Stimulated activated CD8-positive, alpha-beta memory T cell treated with anti-CD3 and anti-CD28 coated beads, Interleukin-4, amount 100 ng/mL, for 4 hours (primary cell): Measurements from ENCODE around the gene ZFAND3.
"Not testable (repeated sequence)": the region's sequence is repeated elsewhere in the genome, so short reads cannot be mapped to it uniquely, and the experiment has no call there.

Experiments
- DNase-seq, 2 donors: peaks; one replicate each; pipeline ENCODE4 v3.0.0-alpha.2; 2020; ENCODE audit warnings: low read depth in 2 of 2, low spot score in 1 of 2

Gene ZFAND3

DNA sequence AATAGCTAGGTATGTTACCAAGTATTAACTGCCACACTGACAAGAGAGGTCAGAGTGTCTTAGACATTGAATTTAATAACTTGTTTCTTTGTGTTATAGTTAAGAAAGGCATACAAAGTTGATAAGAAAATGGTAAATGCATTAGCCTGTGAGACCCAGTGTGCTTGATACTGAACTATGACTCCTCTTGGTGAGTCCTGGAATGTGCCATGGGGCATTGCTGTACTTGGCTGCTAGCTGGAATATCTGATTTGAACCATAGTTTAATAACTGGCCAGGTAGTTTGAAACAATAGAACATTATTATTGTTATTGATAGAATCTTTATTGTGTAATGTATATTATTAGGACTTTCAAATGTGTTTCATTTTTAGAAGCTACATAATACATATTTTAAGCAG, 70.0 kb downstream of the ZFAND3 start:
- no peak for DNase-seq

- DNase-seq, result no peak
These were observed 71.5 kb downstream of the ZFAND3 start for GRCh38 chr6:37891072-37891471.

GRCh38 chr6:37893257-37893656, 73.7 kb downstream of the ZFAND3 start:
- DNase-seq, result no peak

DNA sequence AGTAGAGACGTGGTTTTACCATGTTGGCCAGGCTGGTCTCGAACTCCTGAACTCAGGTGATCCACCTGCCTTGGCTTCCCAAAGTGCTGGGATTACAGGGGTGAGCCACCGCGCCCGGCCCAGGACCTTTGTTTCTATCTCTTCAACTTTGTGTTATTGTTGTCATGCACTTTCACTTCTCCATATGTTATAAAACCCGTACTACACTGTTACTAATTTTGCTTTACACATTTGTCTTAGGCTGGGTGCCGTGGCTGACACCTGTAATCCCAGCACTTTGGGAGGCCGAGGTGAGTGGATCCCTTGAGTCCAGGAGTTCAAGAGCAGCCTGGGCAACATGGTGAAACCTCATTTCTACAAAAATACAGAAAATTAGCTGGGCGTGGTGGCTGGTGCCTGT, 74.2 kb downstream of the ZFAND3 start:
- DNase-seq, result not testable (repeated sequence)

DNA sequence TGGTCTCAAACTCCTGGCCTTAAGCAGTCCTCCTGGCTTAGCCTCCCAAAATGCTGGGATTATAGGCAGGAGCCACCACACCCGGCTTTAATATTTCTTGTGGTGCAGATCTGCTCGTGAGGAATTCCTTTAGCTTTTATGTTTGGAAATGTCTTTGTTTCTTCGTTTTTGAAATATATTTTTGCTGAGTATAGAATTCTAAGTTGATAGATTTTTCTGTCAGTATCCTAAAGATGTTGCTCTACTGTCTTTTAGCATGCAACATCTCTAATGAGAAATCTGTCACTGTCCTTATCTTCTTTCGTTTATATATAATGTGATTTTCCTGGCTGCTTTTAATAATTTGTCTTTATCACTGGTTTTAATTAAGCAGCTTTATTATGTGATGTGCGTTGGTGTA, 75.1 kb downstream of the ZFAND3 start:
- DNase-seq, result no peak

- DNase-seq, result no peak
These were observed 77.8 kb downstream of the ZFAND3 start for GRCh38 chr6:37897321-37897720.

- DNase-seq, result no peak
These were observed 78.4 kb downstream of the ZFAND3 start for GRCh38 chr6:37897818-37898515.

GRCh38 chr6:37903351-37904340, 84.1 kb downstream of the ZFAND3 start:
- DNase-seq, result no peak

DNA sequence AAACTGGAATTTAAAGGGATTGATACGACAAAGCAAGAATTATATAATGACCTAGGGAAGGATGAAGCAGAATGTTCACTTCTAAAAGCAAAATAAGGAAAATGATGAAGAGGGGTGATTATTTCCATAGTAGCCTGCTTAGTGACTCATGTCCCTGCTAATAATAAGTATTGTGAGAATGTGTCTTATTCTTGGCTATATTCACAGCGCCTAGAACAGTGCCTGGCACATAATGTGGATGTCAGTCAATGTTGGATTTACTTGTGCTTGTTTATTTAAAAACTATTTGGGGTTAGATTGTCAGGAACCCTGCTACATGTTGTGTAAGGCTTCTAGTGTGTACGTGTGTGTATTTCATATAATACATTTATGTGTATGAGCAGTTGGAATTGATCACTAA, 85.1 kb downstream of the ZFAND3 start:
- DNase-seq, result no peak

DNA sequence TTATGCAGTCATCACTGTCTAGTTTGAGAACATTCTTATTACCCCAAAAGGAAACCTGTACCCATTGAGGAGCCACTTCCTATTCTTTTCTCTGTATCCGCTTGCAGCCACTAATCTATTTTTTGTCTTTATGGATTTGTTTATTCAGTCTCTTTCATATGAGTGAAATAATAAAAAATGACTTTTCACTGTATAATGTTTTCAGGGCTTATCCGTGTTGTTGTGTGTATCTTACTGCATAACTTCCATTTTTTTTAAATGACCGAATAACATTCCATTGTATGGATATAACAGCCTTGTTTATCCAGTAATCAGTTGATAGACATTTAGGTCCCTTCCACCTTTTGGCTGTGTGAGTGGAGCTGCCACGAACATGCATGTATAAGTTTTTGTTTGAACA, 86.6 kb downstream of the ZFAND3 start:
- no peak for DNase-seq

GRCh38 chr6:37910998-37911397, 91.5 kb downstream of the ZFAND3 start:
- DNase-seq, result no peak

DNA sequence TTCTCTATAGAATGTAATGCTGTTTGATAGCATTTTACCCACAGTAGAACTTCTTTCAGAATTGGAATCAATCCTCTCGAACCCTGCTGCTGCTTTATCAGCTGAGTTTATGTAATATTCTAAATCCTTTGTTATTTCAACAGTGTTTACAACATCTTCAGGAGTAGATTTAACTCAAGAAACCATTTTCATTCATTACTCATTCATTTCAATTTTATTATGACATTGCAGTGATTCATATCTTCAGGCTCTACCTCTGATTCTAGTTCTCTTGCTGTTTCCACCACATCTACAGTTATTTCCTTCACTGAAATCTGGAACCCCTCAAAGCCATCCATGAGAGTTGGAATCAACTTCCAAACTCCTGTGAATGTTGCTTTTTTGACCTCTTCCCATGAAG, 93.7 kb downstream of the ZFAND3 start:
- DNase-seq, result no peak

DNA sequence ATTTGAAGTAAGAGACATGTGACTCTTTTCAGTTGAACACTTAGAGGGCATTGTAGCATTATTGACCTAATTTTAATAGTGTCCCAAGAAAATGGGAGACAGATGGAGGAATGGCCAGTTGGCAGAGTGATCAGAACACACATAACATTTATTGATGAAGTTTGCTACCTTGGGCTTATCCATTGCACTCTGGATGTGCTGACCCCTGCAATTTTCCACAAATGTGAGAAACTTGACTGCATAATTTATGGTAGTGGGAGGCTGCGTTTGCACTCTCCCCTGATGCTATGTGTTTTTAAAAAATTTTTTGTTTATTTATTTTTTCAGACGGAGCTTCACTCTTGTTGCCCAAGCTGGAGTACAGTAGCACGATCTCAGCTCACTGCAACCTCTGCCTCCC, 95.9 kb downstream of the ZFAND3 start:
- DNase-seq, result no peak

DNA sequence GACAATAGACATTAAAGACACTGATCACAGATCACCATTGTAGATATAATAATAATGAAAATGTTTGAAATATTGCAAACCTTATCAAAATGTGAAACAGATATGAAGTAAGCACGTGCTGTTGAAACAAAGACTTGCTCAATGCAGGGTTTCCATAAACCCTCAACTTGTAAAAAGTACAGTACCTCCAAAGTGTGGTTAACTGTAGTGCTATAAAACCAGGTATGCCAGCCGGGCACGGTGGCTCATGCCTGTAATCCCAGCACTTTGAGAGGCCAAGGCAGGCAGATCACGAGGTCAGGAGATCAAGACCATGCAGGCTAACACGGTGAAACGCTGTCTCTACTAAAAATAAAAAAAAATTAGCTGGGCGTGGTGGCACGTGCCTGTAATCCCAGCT, 96.6 kb downstream of the ZFAND3 start:
- no peak for DNase-seq

- DNase-seq, result no peak
These were observed 97.1 kb downstream of the ZFAND3 start for GRCh38 chr6:37916675-37917074.

DNA sequence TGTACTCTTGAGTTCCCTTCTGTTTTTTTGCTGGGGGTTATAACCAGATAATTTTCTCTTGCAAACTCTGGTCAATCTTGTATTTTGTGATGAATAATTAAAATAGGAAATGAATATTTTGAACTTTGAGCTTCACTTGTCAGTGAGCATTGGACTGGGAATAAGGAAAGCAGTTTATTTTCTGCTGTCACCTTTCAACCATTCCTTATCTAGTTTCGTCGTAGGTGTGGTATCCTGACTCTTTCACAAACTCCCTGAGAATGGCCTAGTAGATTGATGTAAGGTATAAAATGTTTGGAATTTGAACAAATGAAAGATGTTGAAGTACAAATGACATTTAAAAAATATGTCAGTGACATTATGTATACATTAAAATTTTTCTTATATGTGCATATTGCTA, 98.0 kb downstream of the ZFAND3 start:
- DNase-seq, result no peak

- no peak for DNase-seq
These were observed 100.1 kb downstream of the ZFAND3 start for GRCh38 chr6:37919417-37920157.

DNA sequence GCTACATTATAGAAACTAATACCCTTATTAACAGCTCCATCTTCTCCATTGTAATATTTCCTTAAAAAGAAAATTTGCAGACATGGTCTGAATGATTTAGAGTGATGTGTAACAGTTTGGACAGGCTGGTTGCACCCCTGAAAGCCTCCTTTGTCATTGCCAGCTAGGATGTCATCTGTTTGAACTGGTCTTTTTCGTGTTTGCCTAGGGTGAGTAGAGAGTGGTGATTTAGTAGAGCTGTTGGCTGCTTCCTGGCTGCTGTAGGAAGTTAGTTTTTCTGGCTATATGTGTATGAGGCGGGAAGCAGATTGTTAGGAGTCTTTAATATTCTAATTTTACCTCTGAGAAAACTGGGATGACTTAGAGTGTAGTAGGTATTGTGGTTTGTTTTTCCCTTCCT, 101.1 kb downstream of the ZFAND3 start:
- DNase-seq, result no peak

DNA sequence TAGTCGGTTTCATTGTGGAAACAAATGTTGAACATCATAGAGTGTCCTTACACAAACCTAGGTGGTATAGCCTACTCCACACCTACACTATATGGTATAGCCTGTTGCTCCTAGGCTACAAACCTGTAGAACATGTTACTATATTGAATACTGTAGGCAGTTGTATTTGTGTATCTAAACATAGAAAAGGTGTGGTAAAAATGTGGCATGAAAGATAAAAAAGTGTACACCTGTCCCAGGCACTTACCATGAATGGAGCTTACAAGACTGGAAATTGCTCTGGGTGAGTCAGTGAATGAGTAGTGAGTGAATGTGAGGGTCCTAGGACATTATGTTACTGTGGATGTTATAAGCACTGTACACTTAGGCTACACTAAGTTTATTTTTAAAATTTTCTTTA, 103.0 kb downstream of the ZFAND3 start:
- no peak for DNase-seq

DNA sequence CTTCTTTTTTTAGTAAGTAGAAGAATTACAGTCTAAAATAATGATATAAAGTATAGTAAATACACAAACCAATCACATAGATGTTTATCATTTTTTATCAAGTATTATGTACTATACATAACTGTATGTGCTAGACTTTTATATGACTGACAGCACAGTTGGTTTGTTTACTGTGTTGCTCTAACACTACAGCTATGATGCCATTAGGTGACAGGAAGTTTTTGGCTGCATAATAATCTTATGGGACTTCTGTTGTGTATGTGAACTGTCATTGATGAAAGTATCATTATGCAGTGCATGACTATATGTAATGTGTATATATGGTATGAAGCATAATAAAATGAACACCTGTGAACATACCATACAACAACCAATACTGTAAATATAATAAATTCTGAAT, 104.0 kb downstream of the ZFAND3 start:
- no peak for DNase-seq

- no peak for DNase-seq
These were observed 107.1 kb downstream of the ZFAND3 start for GRCh38 chr6:37926661-37927060.

DNA sequence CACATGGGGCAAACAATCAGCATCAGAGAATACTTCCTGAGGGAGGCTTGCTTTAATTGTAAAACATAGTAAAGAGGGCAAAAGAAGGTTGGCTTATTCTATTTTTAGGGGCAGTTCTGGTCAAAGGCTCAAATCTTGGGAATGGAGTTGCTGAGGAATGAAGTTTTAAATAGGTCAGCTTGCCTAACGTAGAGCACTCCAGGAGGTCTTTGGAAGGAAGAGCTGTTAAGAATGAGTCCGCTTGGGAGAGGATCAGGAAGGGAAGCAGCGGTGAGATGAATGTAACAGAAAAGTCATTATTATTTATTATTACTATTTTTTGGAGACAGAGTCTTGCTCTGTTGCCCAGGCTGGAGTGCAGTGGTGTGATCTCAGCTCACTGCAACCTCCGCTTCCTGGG, 108.7 kb downstream of the ZFAND3 start:
- DNase-seq, result no peak
